Measurements from ENCODE around the gene BOD1L1. TPM values are rescaled to one million over a fixed set of nuclear protein-coding genes. Genes with fewer than 3 reads are reported as not detected.

Gene BOD1L1
- total and polyA plus RNA-seq, 2 of the 8 experiments (the other 6 are each of a cell fraction or from before 2014, with no cell fraction given) = 6.8 to 39.3 TPM

DNA sequence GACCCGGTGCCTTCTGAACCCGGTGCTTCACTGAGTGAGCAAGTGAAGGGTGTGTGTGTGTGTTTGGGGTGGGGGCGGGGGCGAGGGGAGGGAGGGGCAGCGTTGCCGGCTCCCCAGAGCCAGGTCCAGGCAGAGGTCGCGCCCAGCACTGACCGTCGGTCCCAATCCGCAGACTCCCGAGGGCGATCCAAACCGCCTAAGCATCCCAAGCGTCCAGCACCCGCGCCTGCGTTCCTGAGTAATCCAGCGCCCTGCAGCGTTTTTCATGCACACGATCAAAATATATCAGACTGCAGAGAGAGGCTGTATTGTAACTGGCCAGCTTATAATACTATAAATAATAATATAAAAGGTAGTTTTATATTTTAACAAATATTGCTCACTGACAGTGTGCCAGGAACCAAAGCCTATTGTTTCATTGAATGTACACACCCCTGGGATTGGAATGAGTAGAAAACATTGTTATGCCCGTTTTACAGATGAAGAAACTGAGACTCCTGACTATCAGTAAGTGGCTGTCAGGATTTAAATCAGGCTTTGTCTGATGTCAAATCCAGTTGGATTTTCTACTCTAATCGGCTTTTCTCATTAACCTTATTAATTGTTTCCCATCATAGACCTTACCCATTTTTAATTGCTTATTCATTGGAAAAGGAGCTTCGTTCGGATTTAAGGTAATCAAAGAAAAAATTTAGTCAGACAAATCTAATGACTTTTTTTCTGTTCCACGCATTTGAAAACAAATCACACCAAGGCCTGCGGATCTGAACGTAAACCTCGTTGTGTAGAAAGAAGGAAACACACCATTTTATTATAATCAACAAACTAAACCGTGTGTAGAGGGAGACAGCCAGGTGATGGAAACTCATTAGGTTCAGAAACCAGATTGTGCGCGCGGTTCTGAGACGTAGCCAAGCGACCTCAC is 79.2 kb downstream of the BOD1L1 start (continued):
- TF ChIP-seq CHD2 (IDR thresholded peaks at IDR 0.05; ENCODE audit: low read length) = no peak
- no peak for TF ChIP-seq CREB1 (IDR thresholded peaks at IDR 0.05)
- TF ChIP-seq, protein P1, sequence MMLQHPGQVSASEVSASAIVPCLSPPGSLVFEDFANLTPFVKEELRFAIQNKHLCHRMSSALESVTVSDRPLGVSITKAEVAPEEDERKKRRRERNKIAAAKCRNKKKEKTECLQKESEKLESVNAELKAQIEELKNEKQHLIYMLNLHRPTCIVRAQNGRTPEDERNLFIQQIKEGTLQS (IDR thresholded peaks at IDR 0.05; ENCODE audit: insufficient read depth, low read depth, low read length) = no peak
- no peak for TF ChIP-seq POLR2A (IDR thresholded peaks at IDR 0.05; ENCODE audit: control extremely low read depth in 1 of 2, low read depth in 2 of 2, low read length in 2 of 2)
- no peak for TF ChIP-seq CTBP2 (IDR thresholded peaks at IDR 0.05; ENCODE audit: borderline replicate concordance, insufficient read depth, insufficient read length, low read length)
- no peak for TF ChIP-seq CBX8 (IDR thresholded peaks at IDR 0.05; ENCODE audit: borderline replicate concordance, low read depth, low read length)
- TF ChIP-seq KDM1A (IDR thresholded peaks at IDR 0.05; ENCODE audit: borderline replicate concordance, low read length) = no peak
- TF ChIP-seq, protein P2, sequence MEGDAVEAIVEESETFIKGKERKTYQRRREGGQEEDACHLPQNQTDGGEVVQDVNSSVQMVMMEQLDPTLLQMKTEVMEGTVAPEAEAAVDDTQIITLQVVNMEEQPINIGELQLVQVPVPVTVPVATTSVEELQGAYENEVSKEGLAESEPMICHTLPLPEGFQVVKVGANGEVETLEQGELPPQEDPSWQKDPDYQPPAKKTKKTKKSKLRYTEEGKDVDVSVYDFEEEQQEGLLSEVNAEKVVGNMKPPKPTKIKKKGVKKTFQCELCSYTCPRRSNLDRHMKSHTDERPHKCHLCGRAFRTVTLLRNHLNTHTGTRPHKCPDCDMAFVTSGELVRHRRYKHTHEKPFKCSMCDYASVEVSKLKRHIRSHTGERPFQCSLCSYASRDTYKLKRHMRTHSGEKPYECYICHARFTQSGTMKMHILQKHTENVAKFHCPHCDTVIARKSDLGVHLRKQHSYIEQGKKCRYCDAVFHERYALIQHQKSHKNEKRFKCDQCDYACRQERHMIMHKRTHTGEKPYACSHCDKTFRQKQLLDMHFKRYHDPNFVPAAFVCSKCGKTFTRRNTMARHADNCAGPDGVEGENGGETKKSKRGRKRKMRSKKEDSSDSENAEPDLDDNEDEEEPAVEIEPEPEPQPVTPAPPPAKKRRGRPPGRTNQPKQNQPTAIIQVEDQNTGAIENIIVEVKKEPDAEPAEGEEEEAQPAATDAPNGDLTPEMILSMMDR (IDR thresholded peaks at IDR 0.05; ENCODE audit: control extremely low read depth in 1 of 3, insufficient read depth in 1 of 3, low read depth in 1 of 3, low read length in 3 of 3) = no peak

All from H1 (cell line).